IMR-90 (cell line): ENCODE data around the gene MYLK4. TPM values are rescaled to one million over a fixed set of nuclear protein-coding genes. Genes with fewer than 3 reads are reported as not detected.

Experiments used
- ATAC-seq: fragments of 200-7000 bp; cut with Tn5 transposase; 2 replicates; pipeline ENCODE4 v1.9.1; 2020; ENCODE audit warnings: low read depth, mild to moderate bottlenecking, moderate library complexity
- BruUV-seq: library from RNA; stranded (reverse); fragments of 400-500 nt; replicated peaks from 2 replicates; lab custom pipeline; 2021; lab: Mats Ljungman, UMichigan
- CTCF ChIA-PET: fragments of 300-600 bp; formaldehyde crosslinking; extraction: SDS; loops from one replicate; lab custom pipeline; 2021; ENCODE audit warnings: antibody characterized with exemption; lab: Yijun Ruan, JAX
- POLR2A ChIA-PET: fragments of 300-600 bp; sonication (Branson Sonifier 250); formaldehyde crosslinking; loops from one replicate; lab custom pipeline; 2022; ENCODE audit warnings: antibody characterized with exemption; ENCODE audit not compliant: unreplicated experiment; lab: Charles Lee
- DNase-seq: peaks from one replicate; pipeline ENCODE4 v3.0.0; 2013
- H2AFZ ChIP-seq: replicated peaks from 2 replicates; pipeline ENCODE3; 2013; ENCODE audit warnings: low read length, mild to moderate bottlenecking; ENCODE audit not compliant: poor library complexity
- H2AK5ac ChIP-seq: 2 replicates; pipeline ENCODE4 v1.6.1; 2013; ENCODE audit warnings: low read depth, low read length, inconsistent platforms
- H2AK9ac ChIP-seq: replicated peaks from 2 replicates; pipeline ENCODE3; 2013; ENCODE audit warnings: mild to moderate bottlenecking, low read depth, low read length, moderate library complexity; ENCODE audit not compliant: poor library complexity
- H2BK120ac ChIP-seq: 2 replicates; pipeline ENCODE4 v1.6.1; 2013; ENCODE audit warnings: low read depth, low read length, inconsistent platforms
- H2BK15ac ChIP-seq: 3 replicates; pipeline ENCODE4 v1.6.1; 2013; ENCODE audit warnings: low read depth, low read length, inconsistent platforms
- H2BK20ac ChIP-seq: 2 replicates; pipeline ENCODE4 v1.6.1; 2013; ENCODE audit warnings: low read depth, mild to moderate bottlenecking, inconsistent platforms, low read length, moderate library complexity
- H2BK5ac ChIP-seq: 2 replicates; pipeline ENCODE4 v1.6.1; 2013; ENCODE audit warnings: mild to moderate bottlenecking, low read depth, low read length, inconsistent platforms; ENCODE audit not compliant: poor library complexity, severe bottlenecking
- H3K14ac ChIP-seq: replicated peaks from 2 replicates; pipeline ENCODE4 v1.6.1; 2013; ENCODE audit warnings: low read depth, low read length, inconsistent platforms
- H3K18ac ChIP-seq: 2 replicates; pipeline ENCODE4 v1.6.1; 2013; ENCODE audit warnings: low read depth, low read length, control low read depth
- H3K23ac ChIP-seq: 2 replicates; pipeline ENCODE4 v1.6.1; 2013; ENCODE audit warnings: low read depth, low read length, inconsistent platforms
- H3K27ac ChIP-seq: 2 replicates; pipeline ENCODE4 v1.5.1; 2013; ENCODE audit warnings: mild to moderate bottlenecking, control low read depth, low read length; ENCODE audit not compliant: insufficient read depth
- H3K27me3 ChIP-seq: 2 replicates; pipeline ENCODE4 v1.6.1; 2013; ENCODE audit warnings: low read length; ENCODE audit not compliant: control insufficient read depth, insufficient read depth
- H3K36me3 ChIP-seq: 2 replicates; pipeline ENCODE4 v1.6.1; 2013; ENCODE audit warnings: low read length, mixed read lengths; ENCODE audit not compliant: control insufficient read depth, insufficient read depth
- H3K4ac ChIP-seq: 2 replicates; pipeline ENCODE4 v1.6.1; 2013; ENCODE audit warnings: low read depth, low read length, inconsistent platforms
- H3K4me1 ChIP-seq: 2 replicates; pipeline ENCODE4 v1.6.1; 2013; ENCODE audit warnings: low read length, mixed read lengths; ENCODE audit not compliant: control insufficient read depth, insufficient read depth
- H3K4me2 ChIP-seq: 2 replicates; pipeline ENCODE4 v1.6.1; 2013; ENCODE audit warnings: low read depth, mild to moderate bottlenecking, control low read depth, low read length, moderate library complexity
- H3K4me3 ChIP-seq: 2 replicates; pipeline ENCODE4 v1.5.1; 2013; ENCODE audit warnings: low read depth, mild to moderate bottlenecking, control low read depth, low read length, moderate library complexity; ENCODE audit not compliant: insufficient read depth
- H3K56ac ChIP-seq: 2 replicates; pipeline ENCODE4 v1.6.1; 2013; ENCODE audit warnings: low read length, inconsistent platforms; ENCODE audit not compliant: insufficient read depth; ENCODE audit errors: extremely low read depth
- H3K79me1 ChIP-seq, 2 experiments: 2 replicates each; pipeline ENCODE4 v1.6.1; 2013; ENCODE audit warnings: low read length in 2 of 2, inconsistent platforms in 1 of 2, low read depth in 1 of 2
- H3K9ac ChIP-seq: 2 replicates; pipeline ENCODE4 v1.6.1; 2013; ENCODE audit warnings: low read depth, low read length, control low read depth
- H3K9me1 ChIP-seq: 2 replicates; pipeline ENCODE4 v1.6.1; 2013; ENCODE audit warnings: low read length, inconsistent platforms; ENCODE audit not compliant: insufficient read depth
- H3K9me3 ChIP-seq: 2 replicates; pipeline ENCODE4 v1.6.1; 2013; ENCODE audit warnings: low read length; ENCODE audit not compliant: control insufficient read depth, insufficient read depth
- H4K20me1 ChIP-seq: 2 replicates; pipeline ENCODE4 v1.6.1; 2013; ENCODE audit warnings: low read length, inconsistent platforms; ENCODE audit not compliant: insufficient read depth
- H4K5ac ChIP-seq: 2 replicates; pipeline ENCODE4 v1.6.1; 2013; ENCODE audit warnings: mild to moderate bottlenecking, low read depth, low read length, control low read depth
- H4K8ac ChIP-seq, 2 experiments: 2 replicates each; pipeline ENCODE4 v1.6.1; 2013; ENCODE audit warnings: low read depth in 2 of 2, low read length in 2 of 2, control low read depth in 1 of 2, inconsistent platforms in 1 of 2
- H4K91ac ChIP-seq: 2 replicates; pipeline ENCODE4 v1.6.1; 2013; ENCODE audit warnings: low read depth, low read length, inconsistent platforms; ENCODE audit not compliant: insufficient read depth
- RFX5 ChIP-seq: IDR thresholded peaks from 2 replicates; pipeline ENCODE4 v1.8.0; 2012; ENCODE audit warnings: low read depth, mild to moderate bottlenecking, low read length, moderate library complexity
- SMC3 ChIP-seq: fragments of 150-350 bp; IDR thresholded peaks from 2 replicates; pipeline ENCODE4 v1.6.1; 2016; ENCODE audit warnings: low read depth, mild to moderate bottlenecking, antibody characterized with exemption, low read length, moderate library complexity
- WGBS, 2 experiments: methylation state at CpG; one replicate each; pipeline versions ENCODE4 v1.1.5 to v1.1.7; 2013; ENCODE audit warnings: missing lambda C conversion rate in 2 of 2; ENCODE audit not compliant: insufficient read length in 1 of 2; ENCODE audit errors: extremely low coverage in 2 of 2; 5-methylcytosine and 5-hydroxymethylcytosine counted together
- dilution Hi-C: fragments of 300-500 bp; cut with HindIII; formaldehyde crosslinking; loops from one replicate; pipeline ENCODE4 v1.14.3; 2018; ENCODE audit warnings: low sequenced_read_pairs; ENCODE audit not compliant: unreplicated experiment
- in situ Hi-C: fragments of 300-500 bp; cut with MboI; formaldehyde crosslinking; loops from 3 replicates; pipeline ENCODE4 v1.14.3; 2019; ENCODE audit warnings: low sequenced_read_pairs, inconsistent platforms, mixed read lengths
- intact Hi-C: fragments of 100-400 bp; cut with micrococcal nuclease; formaldehyde crosslinking; loops from 2 replicates; pipeline ENCODE4 v1.10.0; 2022
- polyA plus RNA-seq, 3 experiments: library from polyadenylated mRNA; depleted of rRNA; stranded (reverse); fragments of >200 nt; gene quantifications; 2 replicates each; pipeline ENCODE4 v1.2.3, GENCODE V29; 2012; ENCODE audit warnings: low replicate concordance in 1 of 3
- total RNA-seq: library from RNA; depleted of rRNA; stranded (reverse); fragments of >200 nt; gene quantifications from 2 replicates; pipeline ENCODE4 v1.2.3, GENCODE V29; 2012
- TF ChIP-seq, protein P1 (sequence below): fragments of 150-350 bp; IDR thresholded peaks from 2 replicates; pipeline ENCODE4 v1.6.1; 2016; ENCODE audit warnings: low read depth, mild to moderate bottlenecking, low read length, moderate library complexity, borderline replicate concordance
- TF ChIP-seq, protein P2 (sequence below): fragments of 150-350 bp; IDR thresholded peaks from 2 replicates; pipeline ENCODE4 v1.6.1; 2017; ENCODE audit warnings: mild to moderate bottlenecking, antibody characterized with exemption, low read length, low read depth

The MYLK4 gene
- total and polyA plus RNA-seq, 2 of the 4 experiments (the other 2 are of a cell fraction): under 0.01 to 0.07 TPM

DNA sequence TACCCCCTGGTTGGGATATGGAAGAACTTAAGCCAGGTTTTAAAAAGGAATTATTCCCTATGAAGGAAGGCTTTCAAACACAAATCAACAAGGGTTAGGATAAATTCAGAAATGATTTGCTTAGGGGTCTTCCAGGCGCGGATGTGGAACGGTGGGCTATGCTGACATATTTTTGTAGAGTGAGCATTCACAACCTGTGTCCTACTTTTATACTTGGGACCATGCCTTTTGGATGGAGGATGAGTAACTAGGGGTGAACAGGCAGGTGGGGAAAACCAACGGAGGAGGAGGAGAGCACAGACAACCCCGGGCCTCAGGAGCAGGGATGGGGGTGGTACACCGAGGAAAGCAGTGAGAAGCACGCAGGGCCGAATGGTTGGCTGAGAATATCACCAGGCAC lies 5.9 kb downstream of the MYLK4 start:
- no peak overlapping the region for H4K8ac ChIP-seq
- CTCF ChIA-PET: interaction anchor here (0.7 kb wide), 1 partner anchor 111 kb away, joined by 3 read pairs; no protein-coding TSS in a partner anchor
- H2AFZ ChIP-seq: no peak overlapping the region
- dilution Hi-C loops: no loop called here
- no peak overlapping the region for H3K23ac ChIP-seq
- BruUV-seq: no TSS peak
- 100% methylated on average over 3 of the region's 8 CpGs; no CpG with 5 or more reads in 1 of the 2 experiments for WGBS, 2 experiments
- H2BK5ac ChIP-seq: no peak overlapping the region
- POLR2A ChIA-PET: no interaction called here
- no peak overlapping the region for H3K14ac ChIP-seq
- H3K79me1 ChIP-seq: no peaks in the 10 kb centered on the region
- H3K9me1 ChIP-seq: no peaks in the 10 kb centered on the region; the same call in 1 of the 2 replicates
- no peak overlapping the region for H2AK5ac ChIP-seq
- H3K9ac ChIP-seq: no peak overlapping the region
- TF ChIP-seq, protein P1, sequence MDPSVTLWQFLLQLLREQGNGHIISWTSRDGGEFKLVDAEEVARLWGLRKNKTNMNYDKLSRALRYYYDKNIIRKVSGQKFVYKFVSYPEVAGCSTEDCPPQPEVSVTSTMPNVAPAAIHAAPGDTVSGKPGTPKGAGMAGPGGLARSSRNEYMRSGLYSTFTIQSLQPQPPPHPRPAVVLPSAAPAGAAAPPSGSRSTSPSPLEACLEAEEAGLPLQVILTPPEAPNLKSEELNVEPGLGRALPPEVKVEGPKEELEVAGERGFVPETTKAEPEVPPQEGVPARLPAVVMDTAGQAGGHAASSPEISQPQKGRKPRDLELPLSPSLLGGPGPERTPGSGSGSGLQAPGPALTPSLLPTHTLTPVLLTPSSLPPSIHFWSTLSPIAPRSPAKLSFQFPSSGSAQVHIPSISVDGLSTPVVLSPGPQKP: no peak
- TF ChIP-seq, protein P2, sequence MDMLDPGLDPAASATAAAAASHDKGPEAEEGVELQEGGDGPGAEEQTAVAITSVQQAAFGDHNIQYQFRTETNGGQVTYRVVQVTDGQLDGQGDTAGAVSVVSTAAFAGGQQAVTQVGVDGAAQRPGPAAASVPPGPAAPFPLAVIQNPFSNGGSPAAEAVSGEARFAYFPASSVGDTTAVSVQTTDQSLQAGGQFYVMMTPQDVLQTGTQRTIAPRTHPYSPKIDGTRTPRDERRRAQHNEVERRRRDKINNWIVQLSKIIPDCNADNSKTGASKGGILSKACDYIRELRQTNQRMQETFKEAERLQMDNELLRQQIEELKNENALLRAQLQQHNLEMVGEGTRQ: no peak
- TF ChIP-seq RFX5 (no peak), SMC3 (no peak)
- H3K4me3 ChIP-seq: no peak overlapping the region
- H2AK9ac ChIP-seq: no peak overlapping the region
- no peaks in the 10 kb centered on the region for H3K9me3 ChIP-seq
- in situ Hi-C loops: no loop called here
- H3K4ac ChIP-seq: no peak overlapping the region
- no peak for DNase-seq
- H2BK120ac ChIP-seq: no peak overlapping the region
- peaks cover 7% of the 10 kb centered on the region; the same call in 1 of the 2 replicates for H3K4me1 ChIP-seq
- no peak overlapping the region for H3K27ac ChIP-seq
- H4K20me1 ChIP-seq: no peaks in the 10 kb centered on the region
- no peaks in the 10 kb centered on the region for H3K27me3 ChIP-seq
- no peak overlapping the region for H2BK15ac ChIP-seq
- intact Hi-C loops: no loop called here
- no peak overlapping the region for H4K5ac ChIP-seq
- H3K18ac ChIP-seq: no peak overlapping the region
- no peaks in the 10 kb centered on the region for H3K36me3 ChIP-seq
- H2BK20ac ChIP-seq: no peak overlapping the region
- no peak overlapping the region for H4K91ac ChIP-seq
- ATAC-seq: no peak
- H3K56ac ChIP-seq: no peak overlapping the region
- no peak overlapping the region for H3K4me2 ChIP-seq
